Skin of body (tissue), 2 donors: Measurements from ENCODE around the gene HLX. TPM values are rescaled to one million over a fixed set of nuclear protein-coding genes. Genes with fewer than 3 reads are reported as not detected.

ENCODE experiments used
- DNase-seq: peaks from one replicate; lab custom pipeline; 2025; lab: John Stamatoyannopoulos, UW
- total RNA-seq: library from RNA; depleted of rRNA; stranded (reverse); fragments of >200 nt; gene quantifications from one replicate; pipeline ENCODE4 v1.2.3, GENCODE V29; 2014

Gene HLX
- total RNA-seq, 1 donor from 2014 or later, result 10.9 TPM

GRCh38 chr1:220880726-220881506, 1.7 kb downstream of the HLX start:
- DNase-seq, result no peak

DNA sequence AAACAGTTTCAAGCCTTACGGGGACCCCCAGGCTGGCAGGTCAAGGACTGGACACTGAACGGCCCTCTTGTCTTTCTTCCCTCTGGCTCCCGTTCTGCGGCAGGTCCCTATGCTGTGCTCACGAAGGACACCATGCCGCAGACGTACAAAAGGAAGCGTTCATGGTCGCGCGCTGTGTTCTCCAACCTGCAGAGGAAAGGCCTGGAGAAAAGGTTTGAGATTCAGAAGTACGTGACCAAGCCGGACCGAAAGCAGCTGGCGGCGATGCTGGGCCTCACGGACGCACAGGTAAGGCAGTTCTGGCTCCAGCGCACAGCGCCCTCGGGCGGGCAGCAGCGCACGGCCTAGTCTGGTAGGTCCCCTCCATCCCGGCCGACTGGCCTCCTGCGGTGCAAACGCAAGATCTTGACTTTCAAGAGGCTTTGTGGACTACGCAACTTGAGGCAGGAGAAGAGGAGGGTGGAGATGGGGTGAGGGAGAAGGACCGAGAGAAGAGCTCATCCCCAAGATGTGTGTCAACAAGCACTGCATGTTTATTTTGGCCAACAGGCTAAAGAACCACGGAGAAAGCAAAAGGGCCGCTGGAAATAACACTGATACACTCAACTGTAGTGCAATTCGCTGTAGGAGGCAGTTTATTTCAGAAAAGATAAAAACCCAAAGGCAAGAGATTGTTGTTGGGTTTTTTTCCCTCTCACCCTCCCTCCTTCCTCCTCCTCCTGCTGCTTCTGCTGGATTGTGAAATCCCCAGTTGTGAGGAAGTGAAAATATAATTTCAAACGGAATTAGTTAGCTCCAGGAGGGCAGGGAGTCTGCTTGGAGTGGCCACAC, 3.0 kb downstream of the HLX start:
- DNase-seq, result no peak

DNA sequence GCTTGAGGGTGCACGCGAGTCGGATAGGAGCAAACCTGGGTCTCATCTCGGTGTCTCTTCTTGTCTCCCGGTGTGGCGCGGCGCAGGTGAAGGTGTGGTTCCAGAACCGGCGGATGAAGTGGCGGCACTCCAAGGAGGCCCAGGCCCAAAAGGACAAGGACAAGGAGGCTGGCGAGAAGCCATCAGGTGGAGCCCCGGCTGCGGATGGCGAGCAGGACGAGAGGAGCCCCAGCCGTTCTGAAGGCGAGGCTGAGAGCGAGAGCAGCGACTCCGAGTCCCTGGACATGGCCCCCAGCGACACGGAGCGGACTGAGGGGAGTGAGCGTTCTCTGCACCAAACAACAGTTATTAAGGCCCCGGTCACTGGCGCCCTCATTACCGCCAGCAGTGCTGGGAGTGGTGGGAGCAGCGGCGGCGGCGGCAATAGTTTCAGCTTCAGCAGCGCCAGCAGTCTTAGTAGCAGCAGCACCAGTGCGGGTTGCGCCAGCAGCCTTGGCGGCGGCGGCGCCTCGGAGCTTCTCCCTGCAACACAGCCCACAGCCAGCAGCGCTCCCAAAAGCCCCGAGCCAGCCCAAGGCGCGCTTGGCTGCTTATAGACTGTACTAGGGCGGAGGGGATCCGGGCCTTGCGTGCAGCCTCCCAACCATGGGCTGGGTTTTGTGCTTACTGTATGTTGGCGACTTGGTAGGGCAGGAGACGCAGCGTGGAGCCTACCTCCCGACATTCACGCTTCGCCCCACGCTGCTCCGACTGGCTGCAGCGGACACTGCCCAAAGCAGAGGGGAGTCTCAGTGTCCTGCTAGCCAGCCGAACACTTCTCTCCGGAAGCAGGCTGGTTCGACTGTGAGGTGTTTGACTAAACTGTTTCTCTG, 5.1 kb downstream of the HLX start:
- no peak for DNase-seq

DNA sequence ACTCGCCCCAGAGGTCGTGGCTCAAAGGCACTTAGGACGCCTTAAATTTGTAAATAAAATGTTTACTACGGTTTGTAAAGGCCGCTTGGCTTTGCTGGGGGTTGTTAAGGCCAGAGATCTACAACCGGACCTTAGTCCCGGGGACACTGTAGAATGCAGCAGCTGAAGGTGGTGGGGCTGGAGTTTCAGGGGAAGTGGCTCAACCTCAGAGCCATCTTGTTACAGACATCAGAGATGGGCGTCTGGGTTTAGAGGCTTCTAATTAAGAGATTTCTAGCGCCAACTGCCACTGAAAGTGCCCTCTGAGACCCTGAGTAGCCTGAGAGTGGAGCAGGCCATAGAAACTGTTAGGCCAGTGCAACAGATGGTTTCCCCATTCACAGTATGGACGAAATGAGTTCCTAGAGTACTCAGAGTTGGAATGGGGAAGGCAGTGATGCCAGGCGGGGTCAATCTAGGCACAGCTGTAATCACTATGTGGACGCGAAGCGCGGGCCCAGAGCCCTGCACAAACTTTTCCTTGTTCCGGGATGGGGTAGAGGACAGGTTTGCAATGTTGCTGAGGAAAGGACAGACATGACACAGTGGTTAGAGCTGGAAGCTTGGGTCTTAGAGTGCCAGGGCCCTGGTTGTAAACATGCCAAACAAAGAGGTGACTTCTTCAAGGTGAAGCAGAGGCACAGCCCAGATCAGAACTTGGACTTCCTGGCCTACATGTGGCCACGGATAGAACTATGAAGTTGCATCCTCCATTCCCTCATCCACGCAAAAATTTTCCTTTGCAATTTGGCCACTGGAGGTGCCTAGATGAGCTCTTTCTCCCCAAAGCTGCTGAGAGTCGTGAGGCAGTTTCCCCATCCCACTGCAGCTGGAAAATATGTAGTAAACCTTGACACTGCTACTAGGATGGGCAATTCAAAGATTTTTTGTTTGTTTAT, 6.0 kb downstream of the HLX start:
- no peak for DNase-seq

DNA sequence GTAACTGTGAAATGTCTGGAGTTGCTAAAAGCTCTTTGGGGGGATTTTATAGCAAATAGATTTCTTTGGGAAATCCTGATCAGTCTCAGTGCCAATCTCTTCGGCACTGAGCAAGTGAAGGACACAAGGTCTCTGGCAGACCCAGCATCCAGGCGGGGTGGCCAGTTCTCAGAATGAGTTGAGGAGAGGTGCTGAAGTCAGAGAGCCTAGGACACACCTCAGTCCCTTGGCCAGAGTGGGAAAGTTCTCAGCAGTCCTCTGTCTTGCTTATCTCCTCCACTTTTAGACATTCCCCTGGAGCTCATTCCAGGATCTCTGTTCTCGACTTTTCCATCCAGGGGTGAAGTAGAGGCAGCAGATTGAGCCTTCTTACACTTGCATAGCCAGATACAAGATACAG, 6.7 kb downstream of the HLX start:
- DNase-seq, result no peak

GRCh38 chr1:220886470-220887201, 7.4 kb downstream of the HLX start:
- DNase-seq, result no peak

DNA sequence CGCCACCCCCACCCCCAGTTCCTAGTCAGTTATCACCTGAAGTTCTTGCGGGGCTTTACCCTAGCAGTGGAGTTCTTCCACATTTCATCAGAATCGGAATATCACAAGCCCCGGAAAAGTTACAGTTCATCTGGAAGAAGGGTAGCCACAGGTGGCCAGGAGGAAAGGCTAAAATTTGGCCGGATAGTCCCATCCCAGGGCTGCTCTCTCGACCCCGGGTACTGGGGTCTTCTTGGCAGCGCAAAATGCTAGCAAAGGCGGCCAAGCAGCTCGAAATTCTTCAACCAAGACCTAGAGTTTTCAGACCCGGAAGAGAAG, 7.9 kb downstream of the HLX start:
- DNase-seq, result no peak

GRCh38 chr1:220887520-220888416, 8.5 kb downstream of the HLX start:
- no peak for DNase-seq

DNA sequence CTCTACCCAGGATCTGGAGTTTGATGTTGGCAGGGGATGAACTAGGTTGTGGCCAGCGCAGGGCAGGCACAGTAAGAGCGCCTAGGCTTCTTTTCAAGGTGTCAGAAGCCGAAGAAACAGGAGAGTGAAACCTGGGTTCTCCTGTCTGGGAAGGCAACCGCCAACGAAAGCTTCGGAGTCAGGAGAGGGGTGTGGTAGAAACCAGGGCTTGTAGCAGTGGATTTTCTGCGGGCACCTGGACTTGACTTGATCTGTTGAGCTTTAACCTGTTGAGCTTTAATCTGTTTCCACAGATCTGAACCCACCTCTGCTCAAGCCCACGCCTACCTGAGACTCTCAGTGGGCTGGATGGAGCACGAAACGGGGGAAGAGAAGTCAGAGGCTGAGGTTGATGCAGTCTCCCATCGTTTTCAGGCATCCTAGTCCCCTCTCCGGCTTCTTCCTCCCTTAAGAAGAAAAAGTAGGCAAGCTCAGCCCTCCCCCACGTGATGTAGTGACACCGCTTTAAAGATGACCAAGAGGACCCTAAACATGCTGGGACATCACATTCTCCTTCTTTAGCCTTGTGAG, 9.3 kb downstream of the HLX start:
- no peak for DNase-seq

DNA sequence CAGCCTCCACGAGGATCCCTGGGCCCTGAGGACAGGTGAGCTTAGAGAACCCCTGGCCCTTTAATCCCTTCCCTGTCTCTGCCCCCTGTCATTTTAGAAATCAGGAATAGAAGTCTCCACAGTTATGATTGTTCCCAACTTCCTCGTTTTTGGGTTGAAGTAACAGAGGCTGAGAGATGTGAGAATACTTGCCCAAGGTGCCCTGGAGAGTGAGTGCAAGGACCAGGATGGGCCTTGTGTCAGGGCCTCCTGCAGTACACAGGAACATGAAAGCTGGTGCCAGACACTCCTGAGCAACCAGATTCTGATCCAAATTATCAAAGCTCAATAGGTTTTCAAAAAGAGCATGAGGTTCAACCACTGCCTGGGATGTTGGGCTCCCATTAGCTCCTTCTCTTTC, 10.1 kb downstream of the HLX start:
- DNase-seq, result no peak

DNA sequence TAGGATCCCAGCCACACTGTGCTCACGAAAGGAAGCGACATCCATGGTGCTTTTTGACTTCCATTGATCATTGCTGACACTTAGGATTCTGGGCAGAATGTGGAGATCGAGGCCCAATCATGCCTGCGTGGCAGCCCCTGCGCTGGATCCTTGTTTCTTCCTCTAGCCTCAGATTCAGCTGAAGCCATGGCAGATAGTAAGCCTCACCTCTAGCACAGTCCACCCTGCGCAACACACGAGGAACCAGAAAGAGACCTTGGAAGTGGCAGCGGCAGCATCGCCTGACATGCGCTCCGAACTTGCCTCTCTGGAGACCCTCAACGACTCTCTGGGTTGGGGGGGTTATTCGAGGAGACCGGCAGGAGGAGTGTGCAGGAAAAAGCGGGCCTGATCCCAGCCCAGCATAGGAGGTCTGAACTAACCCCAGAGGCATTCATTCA, 10.6 kb downstream of the HLX start:
- DNase-seq, result no peak

- no peak for DNase-seq
Measured at GRCh38 chr1:220890602-220891001, 11.4 kb downstream of the HLX start.

DNA sequence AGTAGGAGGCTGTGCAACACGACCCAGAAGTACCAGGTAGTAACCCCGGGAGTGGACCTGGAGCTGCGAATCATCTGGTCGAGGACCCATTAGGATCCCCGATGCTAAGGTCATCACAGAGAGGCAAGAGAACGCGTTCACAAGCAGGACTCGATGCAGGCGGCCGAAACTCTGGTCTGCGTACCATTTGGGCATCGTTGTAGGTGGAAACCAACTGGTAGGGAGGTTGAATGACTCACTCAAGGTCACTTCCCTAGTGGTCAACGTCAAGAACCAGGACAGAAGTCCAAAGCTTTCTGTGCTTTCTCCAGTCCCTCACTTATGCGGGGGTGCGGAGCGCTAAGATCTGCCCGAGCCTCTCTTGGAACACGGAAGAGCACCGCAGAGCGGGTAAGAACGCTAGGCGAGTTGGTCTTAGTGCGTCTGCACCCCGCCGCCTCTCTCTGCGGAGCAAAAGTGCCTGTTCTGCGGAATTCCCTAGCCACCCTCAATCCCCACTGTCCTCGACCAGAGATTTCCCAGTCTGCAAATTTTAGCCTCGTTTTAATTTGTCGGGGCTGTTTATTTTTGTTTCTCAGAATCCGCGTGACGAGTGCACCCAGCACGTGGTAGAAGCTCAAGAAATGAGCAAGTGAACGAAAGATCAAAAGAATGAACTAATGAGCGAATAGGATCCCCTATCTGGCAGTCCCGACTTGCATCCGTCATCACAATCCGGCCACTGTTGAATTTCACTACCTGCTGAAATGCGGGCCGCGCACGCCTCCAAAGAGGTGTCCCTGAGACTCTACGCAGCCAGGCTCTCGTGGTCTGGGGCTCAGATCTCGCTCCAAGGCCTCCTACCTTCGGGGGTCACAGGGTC, 12.2 kb downstream of the HLX start:
- no peak for DNase-seq

DNA sequence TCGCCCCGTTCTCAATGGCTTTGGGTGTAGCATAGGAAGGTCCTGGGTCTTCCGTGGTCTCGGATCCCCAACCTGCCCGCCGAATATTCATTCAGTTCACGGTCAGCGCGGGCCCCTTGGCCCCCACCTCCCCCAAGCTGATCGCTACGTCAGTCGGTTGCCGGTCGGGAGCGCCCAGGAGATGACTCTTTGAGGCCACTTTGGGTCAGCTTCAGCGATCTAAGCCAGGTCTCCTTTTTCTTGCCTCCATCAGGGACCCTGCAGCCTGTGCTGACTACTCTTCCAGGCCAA, 12.8 kb downstream of the HLX start:
- DNase-seq, result no peak

- no peak for DNase-seq
Measured at GRCh38 chr1:220892997-220893700, 13.9 kb downstream of the HLX start.

DNA sequence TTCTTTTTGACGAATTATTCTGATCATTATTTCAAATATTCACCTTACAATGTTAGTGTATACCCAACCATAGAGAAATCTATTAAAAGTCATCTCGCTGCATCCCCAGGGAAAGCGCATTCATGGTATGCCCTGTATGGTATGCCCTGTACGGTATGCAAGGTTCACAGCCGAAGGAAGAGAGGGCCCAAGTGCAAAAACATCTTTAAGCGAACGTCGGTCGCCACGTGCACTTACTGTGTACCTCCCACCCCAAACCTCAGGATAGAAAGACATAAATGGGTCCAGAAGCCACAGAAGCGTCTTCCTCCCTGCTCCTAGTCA, 14.4 kb downstream of the HLX start:
- no peak for DNase-seq
